ENCODE data around the gene DTL. TPM values are rescaled to one million over a fixed set of nuclear protein-coding genes. Genes with fewer than 3 reads are reported as not detected.

The DTL gene
- total and polyA plus RNA-seq, 2 of the 13 experiments (the other 11 are each of a cell fraction or from before 2014, with no cell fraction given): 10.4 to 32.8 TPM

GRCh38 chr1:212101251-212101650 lies 65.7 kb downstream of the DTL start (continued):
- TF ChIP-seq ZBTB40 (IDR thresholded peaks at IDR 0.05) (no peak), ZBTB40 (CRISPR knock-in tag; IDR thresholded peaks at IDR 0.05) (no peak), ZNF576 (CRISPR knock-in tag; IDR thresholded peaks at IDR 0.05) (no peak), ZBTB14 (CRISPR knock-in tag; IDR thresholded peaks at IDR 0.05) (no peak), ZSCAN22 (CRISPR knock-in tag; IDR thresholded peaks at IDR 0.05) (no peak), GTF2F1 (IDR thresholded peaks at IDR 0.05; ENCODE audit: low read length) (no peak), ZNF766 (CRISPR knock-in tag; IDR thresholded peaks at IDR 0.05; ENCODE audit: borderline replicate concordance) (no peak), SMYD3 (CRISPR knock-in tag; IDR thresholded peaks at IDR 0.05) (no peak)
- TF ChIP-seq, protein P1, sequence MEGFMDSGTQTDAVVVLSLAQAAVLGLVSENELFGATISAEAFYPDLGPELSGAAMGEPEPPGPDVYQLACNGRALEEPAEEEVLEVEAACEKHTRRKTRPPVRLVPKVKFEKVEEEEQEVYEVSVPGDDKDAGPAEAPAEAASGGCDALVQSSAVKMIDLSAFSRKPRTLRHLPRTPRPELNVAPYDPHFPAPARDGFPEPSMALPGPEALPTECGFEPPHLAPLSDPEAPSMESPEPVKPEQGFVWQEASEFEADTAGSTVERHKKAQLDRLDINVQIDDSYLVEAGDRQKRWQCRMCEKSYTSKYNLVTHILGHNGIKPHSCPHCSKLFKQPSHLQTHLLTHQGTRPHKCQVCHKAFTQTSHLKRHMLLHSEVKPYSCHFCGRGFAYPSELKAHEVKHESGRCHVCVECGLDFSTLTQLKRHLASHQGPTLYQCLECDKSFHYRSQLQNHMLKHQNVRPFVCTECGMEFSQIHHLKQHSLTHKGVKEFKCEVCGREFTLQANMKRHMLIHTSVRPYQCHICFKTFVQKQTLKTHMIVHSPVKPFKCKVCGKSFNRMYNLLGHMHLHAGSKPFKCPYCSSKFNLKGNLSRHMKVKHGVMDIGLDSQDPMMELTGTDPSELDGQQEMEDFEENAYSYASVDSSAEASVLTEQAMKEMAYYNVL (CRISPR knock-in tag; IDR thresholded peaks at IDR 0.05; ENCODE audit: borderline replicate concordance): no peak

All from HepG2 (cell line).